SK-N-SH treated with all-trans-retinoic acid at 6 μM for 48 hours (cell line): ENCODE results near the gene PPARG.

Experiments
- ATAC-seq: fragments of 200-7000 bp; cut with Tn5 transposase; 3 replicates; pipeline ENCODE4 v1.9.1; 2020; ENCODE audit warnings: mild to moderate bottlenecking, moderate library complexity
- ARNTL ChIP-seq: fragments of 450-650 bp; formaldehyde crosslinking; IDR thresholded peaks from 2 replicates; pipeline ENCODE4 v1.5.0; 2020; ENCODE audit warnings: low read depth, mild to moderate bottlenecking, moderate library complexity, borderline replicate concordance
- BACH2 ChIP-seq: fragments of 250-450 bp; sonication (Bioruptor Pico); IDR thresholded peaks from 2 replicates; pipeline ENCODE4 v1.9.0; 2021; ENCODE audit warnings: mild to moderate bottlenecking, borderline replicate concordance
- CREB5 ChIP-seq: fragments of 250-450 bp; sonication (Bioruptor Pico); IDR thresholded peaks from 2 replicates; pipeline ENCODE4 v1.5.1; 2020; ENCODE audit warnings: low read depth, mild to moderate bottlenecking, moderate library complexity
- CSDC2 ChIP-seq: fragments of 250-450 bp; sonication (Bioruptor Pico); IDR thresholded peaks from 2 replicates; pipeline ENCODE4 v1.5.0; 2020; ENCODE audit warnings: mild to moderate bottlenecking, moderate library complexity
- CSRNP3 ChIP-seq: fragments of 250-450 bp; sonication (Bioruptor Pico); IDR thresholded peaks from 2 replicates; pipeline ENCODE4 v1.5.1; 2021; ENCODE audit warnings: mild to moderate bottlenecking, moderate library complexity
- ESRRG ChIP-seq: fragments of 250-450 bp; sonication (Bioruptor Pico); IDR thresholded peaks from 2 replicates; pipeline ENCODE4 v1.6.1; 2021; ENCODE audit warnings: mild to moderate bottlenecking
- GLIS3 ChIP-seq: fragments of 250-450 bp; sonication (Bioruptor Pico); IDR thresholded peaks from 2 replicates; pipeline ENCODE4 v1.5.0; 2020; ENCODE audit warnings: mild to moderate bottlenecking, moderate library complexity
- ISL1 ChIP-seq: fragments of 250-450 bp; sonication (Bioruptor Pico); IDR thresholded peaks from 2 replicates; pipeline ENCODE4 v2.1.2; 2022; ENCODE audit warnings: mild to moderate bottlenecking, moderate library complexity
- OSR1 ChIP-seq: fragments of 250-450 bp; sonication (Bioruptor Pico); IDR thresholded peaks from 2 replicates; pipeline ENCODE4 v1.8.0; 2022; ENCODE audit warnings: moderate library complexity, mild to moderate bottlenecking, inconsistent platforms
- PATZ1 ChIP-seq: fragments of 250-450 bp; sonication (Bioruptor Pico); IDR thresholded peaks from 2 replicates; pipeline ENCODE4 v1.8.0; 2020; ENCODE audit warnings: mild to moderate bottlenecking, moderate library complexity, borderline replicate concordance
- POU6F1 ChIP-seq: fragments of 250-450 bp; sonication (Bioruptor Pico); IDR thresholded peaks from 2 replicates; pipeline ENCODE4 v1.8.0; 2021; ENCODE audit warnings: low read depth, mild to moderate bottlenecking, moderate library complexity, borderline replicate concordance
- PPARA ChIP-seq: fragments of 250-450 bp; sonication (Bioruptor Pico); IDR thresholded peaks from 2 replicates; pipeline ENCODE4 v1.5.0; 2020; ENCODE audit warnings: mild to moderate bottlenecking, borderline replicate concordance
- RARB ChIP-seq: fragments of 250-450 bp; sonication (Bioruptor Pico); IDR thresholded peaks from 2 replicates; pipeline ENCODE4 v1.8.0; 2021; ENCODE audit warnings: mild to moderate bottlenecking, moderate library complexity
- SNAI2 ChIP-seq: fragments of 250-450 bp; sonication (Bioruptor Pico); IDR thresholded peaks from 2 replicates; pipeline ENCODE4 v1.5.0; 2020; ENCODE audit warnings: mild to moderate bottlenecking, moderate library complexity
- TCF4 ChIP-seq: fragments of 250-450 bp; sonication (Bioruptor Pico); IDR thresholded peaks from 2 replicates; pipeline ENCODE4 v1.8.0; 2021; ENCODE audit warnings: mild to moderate bottlenecking, moderate library complexity, borderline replicate concordance
- TOX ChIP-seq: fragments of 250-450 bp; sonication (Bioruptor Pico); IDR thresholded peaks from 2 replicates; pipeline ENCODE4 v1.8.0; 2021; ENCODE audit warnings: mild to moderate bottlenecking, moderate library complexity, borderline replicate concordance
- TSHZ2 ChIP-seq: fragments of 250-450 bp; sonication (Bioruptor Pico); IDR thresholded peaks from 2 replicates; pipeline ENCODE4 v1.5.0; 2020; ENCODE audit warnings: mild to moderate bottlenecking, moderate library complexity
- ZC3H10 ChIP-seq: fragments of 250-450 bp; sonication (Bioruptor Pico); IDR thresholded peaks from 2 replicates; pipeline ENCODE4 v1.5.1; 2021; ENCODE audit warnings: mild to moderate bottlenecking, moderate library complexity
- ZFP3 ChIP-seq: fragments of 250-450 bp; sonication (Bioruptor Pico); IDR thresholded peaks from 2 replicates; pipeline ENCODE4 v1.5.0; 2020; ENCODE audit warnings: mild to moderate bottlenecking, moderate library complexity
- ZFP30 ChIP-seq: fragments of 450-650 bp; formaldehyde crosslinking; IDR thresholded peaks from 2 replicates; pipeline ENCODE4 v1.5.0; 2022; ENCODE audit warnings: mild to moderate bottlenecking, moderate library complexity
- ZNF565 ChIP-seq: fragments of 450-650 bp; formaldehyde crosslinking; conservative IDR thresholded peaks from 2 replicates; pipeline ENCODE4 v1.5.0; 2020; ENCODE audit warnings: low read depth, mild to moderate bottlenecking, moderate library complexity
- ZNF70 ChIP-seq: fragments of 450-650 bp; formaldehyde crosslinking; IDR thresholded peaks from 2 replicates; pipeline ENCODE4 v1.5.0; 2020; ENCODE audit warnings: mild to moderate bottlenecking, moderate library complexity
- ZNF8 ChIP-seq: fragments of 450-650 bp; formaldehyde crosslinking; IDR thresholded peaks from 2 replicates; pipeline ENCODE4 v1.5.0; 2020; ENCODE audit warnings: mild to moderate bottlenecking, moderate library complexity

PPARG gene

GRCh38 chr3:12413721-12414255 lies 124.9 kb downstream of the PPARG start:
- TF ChIP-seq SNAI2 (CRISPR knock-in tag) (no peak), PATZ1 (CRISPR knock-in tag) (no peak), CSDC2 (CRISPR knock-in tag) (no peak), TOX (CRISPR knock-in tag) (no peak), BACH2 (CRISPR knock-in tag) (no peak), ISL1 (CRISPR knock-in tag) (no peak), ZC3H10 (CRISPR knock-in tag) (no peak), RARB (CRISPR knock-in tag) (no peak), ZFP3 (CRISPR knock-in tag) (no peak), GLIS3 (CRISPR knock-in tag) (no peak), CSRNP3 (CRISPR knock-in tag) (no peak), TSHZ2 (CRISPR knock-in tag) (no peak), ZNF8 (CRISPR knock-in tag) (no peak), OSR1 (CRISPR knock-in tag) (no peak), ZNF565 (CRISPR knock-in tag) (no peak), TCF4 (CRISPR knock-in tag) (no peak), ZFP30 (CRISPR knock-in tag) (no peak), CREB5 (no peak)
- no peak for ATAC-seq

- ATAC-seq = no peak
- TF ChIP-seq ZNF70 (CRISPR knock-in tag) (no peak), PPARA (no peak), ARNTL (CRISPR knock-in tag) (no peak), PATZ1 (CRISPR knock-in tag) (no peak), SNAI2 (CRISPR knock-in tag) (no peak), ZFP30 (CRISPR knock-in tag) (no peak), POU6F1 (CRISPR knock-in tag) (no peak), ZNF565 (CRISPR knock-in tag) (no peak), GLIS3 (CRISPR knock-in tag) (no peak), TCF4 (CRISPR knock-in tag) (no peak), ZNF8 (CRISPR knock-in tag) (no peak), ESRRG (no peak), OSR1 (CRISPR knock-in tag) (no peak), TSHZ2 (CRISPR knock-in tag) (no peak), CSRNP3 (CRISPR knock-in tag) (no peak), BACH2 (CRISPR knock-in tag) (no peak)
Observed at GRCh38 chr3:12415014-12415680, 126.3 kb downstream of the PPARG start.
